ENCODE results near the gene SH3RF3.
A peak's percentile ranks its signal among the peaks of the same experiment; 100 is the strongest.

Gene SH3RF3

GRCh38 chr2:109513749-109514588, 385.0 kb downstream of the SH3RF3 start:
- DNase-seq: no peak

GRCh38 chr2:109514857-109515256, 385.9 kb downstream of the SH3RF3 start:
- no peak for DNase-seq

GRCh38 chr2:109516445-109517117, 387.6 kb downstream of the SH3RF3 start:
- DNase-seq: peak; percentile 13 to 22 (median 15)

DNA sequence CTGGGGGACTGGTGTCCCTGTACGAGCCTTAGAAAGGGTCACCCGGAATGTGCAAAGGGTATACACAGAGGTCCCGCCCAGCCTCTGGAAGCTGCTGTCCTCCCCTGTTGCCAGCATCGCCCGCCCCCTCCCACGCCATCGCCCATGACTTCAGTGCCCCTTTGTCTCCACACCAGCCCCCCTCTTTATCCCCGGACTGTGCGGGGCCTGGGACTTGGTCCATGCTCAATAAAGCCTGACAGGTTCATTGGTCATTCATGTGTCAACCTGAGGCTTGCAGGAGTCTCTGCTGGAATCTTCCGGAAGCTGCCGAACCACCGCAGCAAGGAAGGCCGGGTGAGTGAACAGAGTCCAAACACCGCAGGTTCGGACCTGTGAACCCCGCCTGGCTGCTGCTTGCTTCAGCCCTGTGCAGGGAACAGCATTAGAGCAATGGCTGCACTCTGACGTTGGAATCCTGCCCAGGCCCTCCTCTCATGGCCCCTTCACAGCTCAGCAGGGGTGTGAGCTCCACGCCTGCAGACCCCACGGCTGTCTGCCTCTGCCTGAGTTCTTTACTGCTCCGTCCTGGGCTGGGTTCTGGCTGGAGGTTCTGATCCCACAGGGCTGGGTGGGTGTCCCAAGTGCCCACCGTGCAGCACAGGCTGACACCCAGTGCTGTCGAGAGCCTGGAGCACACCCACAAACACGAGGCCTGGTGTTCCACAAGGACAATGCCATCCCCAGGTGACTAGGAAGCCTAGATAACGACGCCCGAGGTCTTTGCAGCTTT, 388.3 kb downstream of the SH3RF3 start:
- no peak for DNase-seq

DNA sequence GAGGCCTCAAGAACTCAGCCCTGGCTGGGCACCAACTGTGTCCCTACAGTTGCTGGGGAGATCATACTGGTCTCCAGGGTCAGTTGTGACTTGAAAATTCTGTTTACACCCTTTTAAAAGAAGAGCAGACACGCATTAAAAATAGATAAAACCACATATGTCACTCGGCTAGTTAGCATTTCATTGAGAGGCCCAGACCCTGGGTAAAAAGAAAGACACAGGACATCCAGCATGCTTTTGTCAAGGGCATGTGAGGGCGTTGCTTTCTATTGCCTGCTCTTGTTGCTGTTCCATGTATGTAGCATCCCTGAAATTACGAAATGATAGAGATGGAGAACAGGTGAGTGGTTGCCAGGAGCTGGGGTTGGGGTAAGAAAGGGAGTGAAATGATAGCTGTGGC, 390.5 kb downstream of the SH3RF3 start:
- DNase-seq: no peak

DNA sequence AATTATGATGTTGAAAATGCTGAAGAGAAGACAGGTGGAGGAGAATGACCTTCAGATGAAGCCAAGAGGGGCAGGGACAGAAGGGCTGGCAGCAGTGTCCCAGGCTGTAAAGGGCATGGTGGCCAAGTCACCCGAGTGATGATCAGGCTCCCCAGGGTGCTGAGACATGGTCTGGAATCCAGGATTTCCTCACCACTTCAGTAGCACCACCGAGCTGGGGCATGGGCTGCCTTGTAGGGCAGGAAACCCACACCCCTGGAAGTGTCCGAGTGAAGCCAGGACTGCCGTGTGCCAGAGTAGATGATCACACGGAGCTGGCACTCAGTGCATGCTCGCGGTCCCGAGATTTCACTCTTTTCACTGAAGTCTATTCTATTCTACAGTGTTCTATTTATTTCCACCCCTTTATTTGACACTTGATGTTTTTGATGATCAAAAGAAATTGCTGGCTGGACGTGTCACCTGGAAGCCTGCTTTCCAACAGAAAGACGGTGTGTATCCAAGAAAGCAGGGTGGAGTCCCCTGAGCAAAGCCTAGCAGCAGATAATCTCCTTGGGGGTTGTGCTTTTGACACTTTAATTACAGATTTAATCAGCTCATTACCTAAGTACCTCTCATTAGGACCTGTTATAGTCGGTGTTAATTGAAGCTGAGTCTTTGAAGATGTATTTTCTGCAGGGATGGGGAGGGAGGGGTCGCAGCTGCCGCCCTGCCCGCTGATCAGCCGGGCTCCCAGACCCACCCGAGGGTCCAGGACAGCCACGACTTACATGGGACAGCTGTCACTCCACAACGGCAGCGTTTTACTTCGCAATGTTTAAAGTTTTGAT, 392.4 kb downstream of the SH3RF3 start:
- peak in 1 of 3 experiments; percentile 51 for DNase-seq

- no peak for DNase-seq
Measured at GRCh38 chr2:109522063-109522374, 393.0 kb downstream of the SH3RF3 start.

GRCh38 chr2:109523121-109523520, 394.1 kb downstream of the SH3RF3 start:
- no peak for DNase-seq

GRCh38 chr2:109523536-109524361, 394.7 kb downstream of the SH3RF3 start:
- DNase-seq: no peak

- no peak for DNase-seq
Measured at GRCh38 chr2:109525836-109526235, 396.8 kb downstream of the SH3RF3 start.

GRCh38 chr2:109526442-109526970, 397.5 kb downstream of the SH3RF3 start:
- no peak for DNase-seq

DNA sequence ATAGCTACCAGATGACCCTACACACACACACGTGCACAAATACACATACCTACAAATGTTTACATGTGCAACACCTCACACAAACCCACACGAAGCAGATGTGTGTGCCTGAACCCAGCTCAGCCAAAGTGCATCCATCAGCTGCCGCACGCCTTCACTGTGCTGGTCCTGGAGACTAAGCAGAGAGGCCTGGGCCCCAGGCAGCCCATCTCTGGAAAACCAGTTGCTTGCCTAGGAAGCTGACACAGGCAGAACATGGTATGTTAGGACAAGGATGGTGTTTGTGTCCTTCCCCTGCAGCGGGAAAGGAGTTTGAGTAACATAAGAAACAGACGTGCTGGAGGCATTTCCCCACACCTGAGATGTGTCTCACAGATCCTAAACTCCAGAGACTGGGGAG, 398.1 kb downstream of the SH3RF3 start:
- no peak for DNase-seq

DNA sequence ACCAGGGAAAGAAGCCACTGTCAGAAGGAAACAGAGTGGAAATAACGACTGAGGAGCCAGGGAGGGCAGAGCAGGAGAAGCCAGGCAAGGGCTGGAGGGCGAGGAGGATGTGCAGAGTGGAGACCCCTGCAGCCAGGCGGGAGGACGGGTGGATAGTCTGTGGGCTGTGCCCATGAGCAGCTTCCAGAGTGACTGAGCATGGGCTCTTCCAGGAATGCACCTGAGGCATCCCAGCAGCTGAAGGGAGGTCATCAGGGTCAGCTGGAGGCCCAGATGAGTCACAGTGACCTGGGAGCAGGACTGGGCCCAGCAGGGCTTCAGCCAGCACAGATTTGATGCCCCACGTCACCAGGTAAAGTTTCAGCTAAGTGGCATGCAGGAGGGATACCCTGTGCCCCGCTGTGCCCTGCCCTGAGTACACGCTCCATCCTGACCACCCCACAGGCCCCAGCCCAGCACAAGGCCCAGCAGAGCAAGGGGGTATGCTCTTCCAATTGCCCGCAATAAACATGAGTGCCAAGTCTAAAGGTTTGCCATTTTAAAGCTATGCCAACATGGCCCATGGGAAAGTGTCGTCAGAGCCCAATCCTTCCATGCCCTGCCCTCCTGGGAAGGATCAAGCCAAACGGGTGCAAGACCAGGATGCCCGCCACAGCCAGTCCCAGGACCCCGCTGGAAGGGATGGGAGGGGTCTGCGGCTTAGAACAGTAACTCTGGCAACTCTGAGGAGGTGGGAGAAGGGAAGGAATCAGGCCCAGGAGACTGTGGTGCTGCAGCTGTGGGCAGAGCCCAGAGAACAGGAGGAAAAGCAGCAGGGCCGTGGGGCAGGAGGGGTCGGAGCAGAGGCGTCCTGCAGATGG, 399.1 kb downstream of the SH3RF3 start:
- DNase-seq: no peak

GRCh38 chr2:109528811-109529501, 400.0 kb downstream of the SH3RF3 start:
- DNase-seq: no peak

GRCh38 chr2:109529532-109530449, 400.8 kb downstream of the SH3RF3 start:
- no peak for DNase-seq

- no peak for DNase-seq
Measured at GRCh38 chr2:109530712-109531111, 401.7 kb downstream of the SH3RF3 start.

GRCh38 chr2:109531221-109531620, 402.2 kb downstream of the SH3RF3 start:
- no peak for DNase-seq

- no peak for DNase-seq
Measured at GRCh38 chr2:109531896-109532727, 403.1 kb downstream of the SH3RF3 start.

Measured in NCI-H1417 (cell line).